Measurements from ENCODE around the gene MS4A13.
"Not testable (repeated sequence)": the region's sequence is repeated elsewhere in the genome, so short reads cannot be mapped to it uniquely, and the experiment has no call there.

Gene MS4A13

DNA sequence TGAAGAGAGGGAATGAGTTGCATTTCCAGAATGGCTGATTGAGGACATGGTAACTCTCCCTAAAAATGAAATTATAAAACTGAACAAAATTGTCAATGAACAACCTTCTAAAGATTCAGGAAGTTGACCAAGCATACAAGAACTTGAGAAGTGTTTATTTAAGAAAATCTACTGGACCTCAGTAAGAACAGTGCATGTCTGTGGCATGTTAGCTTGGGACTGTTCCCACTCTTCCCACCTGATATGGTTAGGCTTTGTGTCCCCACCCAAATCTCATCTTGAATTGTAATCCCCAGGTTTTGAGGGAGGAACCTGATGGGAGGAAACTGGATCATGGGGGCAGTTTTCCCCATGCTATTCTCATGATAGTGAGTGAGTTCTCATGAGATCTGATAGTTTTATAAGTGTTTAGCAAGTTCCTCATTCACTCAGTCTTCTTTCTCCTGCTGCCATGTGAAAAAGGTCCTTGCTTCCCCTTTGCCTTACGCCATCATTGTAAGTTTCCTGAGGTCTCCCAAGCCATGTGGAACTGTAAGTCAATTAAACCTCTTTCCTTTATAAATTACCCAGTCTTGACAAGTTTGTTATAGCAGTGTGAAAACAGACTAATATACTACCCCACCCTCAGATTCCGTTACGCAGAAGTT, 15.4 kb downstream of the MS4A13 start:
- DNase-seq (ENCODE audit: low read depth) = no peak

DNA sequence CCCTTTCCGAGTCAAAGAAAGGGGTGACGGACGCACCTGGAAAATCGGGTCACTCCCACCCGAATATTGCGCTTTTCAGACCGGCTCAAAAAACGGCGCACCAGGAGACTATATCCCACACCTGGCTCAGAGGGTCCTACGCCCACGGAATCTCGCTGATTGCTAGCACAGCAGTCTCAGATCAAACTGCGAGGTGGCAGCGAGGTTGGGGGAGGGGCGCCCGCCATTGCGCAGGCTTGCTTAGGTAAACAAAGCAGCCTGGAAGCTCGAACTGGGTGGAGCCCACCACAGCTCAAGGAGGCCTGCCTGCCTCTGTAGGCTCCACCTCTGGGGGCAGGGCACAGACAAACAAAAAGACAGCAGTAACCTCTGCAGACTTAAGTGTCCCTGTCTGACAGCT, 17.2 kb downstream of the MS4A13 start:
- not testable (repeated sequence) for DNase-seq (ENCODE audit: low read depth)

DNA sequence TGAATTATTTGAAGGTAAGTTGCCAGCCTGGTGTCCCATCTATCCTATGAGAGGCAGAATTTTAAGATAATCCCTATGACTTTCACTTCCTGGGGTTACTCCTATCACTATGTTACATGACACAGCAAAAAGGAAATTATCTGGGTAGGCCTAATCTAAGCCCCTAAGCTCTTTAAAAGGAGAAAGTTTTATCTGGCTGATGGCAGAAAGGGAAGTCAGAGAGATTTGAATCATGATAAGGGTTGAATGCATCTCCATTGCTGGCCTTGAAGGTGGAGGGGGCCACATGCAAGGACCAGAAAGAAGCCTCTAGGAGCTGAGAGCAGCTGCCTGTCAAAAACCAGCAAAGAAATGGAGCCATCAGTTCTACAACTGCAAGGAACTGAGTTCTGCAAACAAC, 23.4 kb downstream of the MS4A13 start:
- not testable (repeated sequence) for DNase-seq (ENCODE audit: low read depth)

GRCh38 chr11:60544077-60544476, 28.9 kb downstream of the MS4A13 start:
- DNase-seq (ENCODE audit: low read depth) = no peak

DNA sequence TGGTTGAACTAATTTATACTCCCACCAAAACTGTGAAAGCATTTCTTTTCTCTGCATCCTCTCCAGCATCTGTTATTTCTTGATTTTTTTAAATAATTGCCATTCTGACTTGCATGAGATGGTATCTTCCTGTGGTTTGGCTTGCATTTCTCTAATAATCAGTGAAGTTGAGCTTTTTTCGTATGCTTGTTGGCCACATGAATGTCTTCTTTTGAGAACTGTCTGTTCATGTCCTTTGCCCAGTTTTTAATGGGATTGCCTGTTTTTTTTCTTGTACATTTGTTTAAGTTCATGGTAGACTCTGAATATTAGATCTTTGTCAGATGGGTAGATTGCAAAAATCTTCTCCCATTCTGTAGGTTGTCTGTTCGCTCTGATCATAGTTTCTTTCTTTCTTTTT, 46.1 kb downstream of the MS4A13 start:
- DNase-seq (ENCODE audit: low read depth) = no peak

DNA sequence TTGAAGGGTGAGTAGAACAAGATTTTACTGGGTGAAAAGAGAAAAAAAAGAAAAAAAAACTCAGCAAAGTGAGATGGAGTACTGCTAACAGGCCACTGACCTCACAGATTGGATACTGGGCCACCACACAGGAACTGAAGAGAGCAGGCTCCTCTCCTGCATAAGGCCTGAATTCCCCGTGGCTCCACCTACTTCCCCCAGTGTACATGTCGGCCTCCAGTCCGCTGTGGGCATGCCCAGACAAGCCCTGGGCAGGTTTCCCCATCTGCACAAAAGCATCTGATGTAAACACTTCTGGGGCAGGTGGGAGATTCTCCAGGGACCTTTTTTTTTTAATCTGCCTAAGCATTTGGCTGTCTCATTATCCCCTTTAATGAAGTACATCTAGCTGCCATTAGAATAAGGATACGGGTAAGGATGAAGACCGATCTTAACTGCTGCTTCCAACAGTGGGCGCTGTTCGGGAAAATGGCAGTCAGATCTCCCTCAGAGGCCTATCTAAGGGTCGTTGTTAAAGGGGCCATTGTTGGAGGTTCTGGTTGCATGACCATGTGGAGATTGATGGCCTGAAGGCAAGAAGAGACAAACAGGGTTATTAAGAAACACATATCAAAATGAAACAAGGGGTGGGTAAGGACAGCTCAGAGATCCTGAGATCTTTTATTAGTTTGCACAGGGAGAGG, 48.5 kb downstream of the MS4A13 start:
- DNase-seq (ENCODE audit: low read depth) = no peak

DNA sequence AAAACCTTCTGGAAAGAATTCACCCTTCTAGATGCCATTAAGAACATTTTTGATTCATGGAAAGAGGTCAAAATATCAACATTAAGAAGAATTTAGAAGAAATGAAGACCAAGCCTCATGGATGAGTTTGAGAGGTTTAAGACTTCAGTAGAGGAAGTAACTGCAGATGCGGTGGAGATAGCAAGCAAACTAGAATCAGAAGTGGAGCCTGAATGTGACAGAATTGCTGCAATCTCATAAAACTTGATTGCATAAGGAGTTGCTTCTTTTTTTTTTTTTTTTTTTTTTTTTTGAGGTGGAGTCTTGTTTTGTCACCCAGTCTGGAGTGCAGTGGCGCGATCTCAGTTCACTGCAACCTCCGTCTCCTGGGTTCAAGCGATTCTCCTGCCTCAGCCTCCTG, 51.6 kb downstream of the MS4A13 start:
- DNase-seq (ENCODE audit: low read depth) = no peak

DNA sequence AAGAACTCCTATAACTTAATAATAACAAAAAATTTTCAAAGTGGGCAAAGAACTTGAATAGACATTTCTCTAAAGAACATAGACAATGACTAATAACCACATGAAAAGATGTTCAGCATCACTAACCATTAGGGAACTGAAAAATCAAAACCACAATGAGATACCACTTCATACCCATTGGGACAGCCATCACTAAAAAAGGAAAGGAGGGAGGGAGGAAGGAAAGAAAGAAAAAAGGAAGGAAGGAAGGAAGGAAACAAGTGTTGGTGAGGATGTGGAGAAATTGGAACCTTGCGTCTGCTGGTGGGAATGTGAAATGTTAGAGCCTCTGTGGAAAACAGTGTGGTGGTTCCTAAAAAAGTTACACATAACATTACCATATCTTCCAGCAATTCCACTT, 55.8 kb downstream of the MS4A13 start:
- DNase-seq (ENCODE audit: low read depth) = no peak

GRCh38 chr11:60589611-60590010, 74.4 kb downstream of the MS4A13 start:
- DNase-seq (ENCODE audit: low read depth) = no peak
